SK-N-SH (cell line): Measurements from ENCODE around the gene LRRC46. TPM values are rescaled to one million over a fixed set of nuclear protein-coding genes. Genes with fewer than 3 reads are reported as not detected.

Source experiments
- CTCF ChIA-PET: fragments of 300-600, 350-600 bp; formaldehyde crosslinking; extraction: SDS; loops from one replicate; lab custom pipeline; 2021; lab: Yijun Ruan, JAX
- POLR2A ChIA-PET: fragments of 350-600 bp; sonication (Branson Sonifier 250); formaldehyde crosslinking; extraction: SDS; loops from one replicate; lab custom pipeline; 2020; ENCODE audit warnings: antibody characterized with exemption, inconsistent platforms; lab: Yijun Ruan, JAX
- DNase-seq: peaks from one replicate; pipeline ENCODE4 v3.0.0; 2012
- H2AFZ ChIP-seq: fragments of 200-600 bp; sonication (generic); 2 replicates; pipeline ENCODE4 v1.8.1; 2016; ENCODE audit warnings: antibody characterized with exemption, mild to moderate bottlenecking, low read depth
- H3F3A ChIP-seq: fragments of 200-600 bp; sonication (generic); replicated peaks from 2 replicates; pipeline ENCODE3; 2016; ENCODE audit warnings: antibody characterized with exemption, mild to moderate bottlenecking; ENCODE audit not compliant: insufficient read depth
- H3K27ac ChIP-seq, 2 experiments: fragments of 200-500 bp in 1 of 2; fragments of 200-600 bp in 1 of 2; sonication (Bioruptor generic) in 1 of 2; sonication (generic), shearing (Covaris generic) in 1 of 2; 2 replicates each; pipeline versions ENCODE4 v1.5.1 to v1.6.1; 2014 to 2016; ENCODE audit warnings: low read depth in 2 of 2, inconsistent platforms in 1 of 2, low read length in 1 of 2, mild to moderate bottlenecking in 1 of 2, mixed read lengths in 1 of 2
- H3K27me3 ChIP-seq: fragments of 200-600 bp; sonication (generic), shearing (Covaris generic); 2 replicates; pipeline ENCODE4 v1.6.1; 2016; ENCODE audit warnings: mixed run types; ENCODE audit not compliant: insufficient read depth
- H3K36me3 ChIP-seq, 2 experiments: fragments of 200-500 bp in 1 of 2; fragments of 200-600 bp in 1 of 2; sonication (Bioruptor generic) in 1 of 2; sonication (generic) in 1 of 2; replicated peaks in 1 of 2; 2 replicates each; pipeline versions ENCODE3 to v1.5.1; 2014 to 2016; ENCODE audit warnings: low read length in 1 of 2, mild to moderate bottlenecking in 1 of 2; ENCODE audit not compliant: insufficient read depth in 2 of 2, control insufficient read depth in 1 of 2
- H3K4me1 ChIP-seq, 2 experiments: fragments of 200-500 bp in 1 of 2; fragments of 200-600 bp in 1 of 2; sonication (Bioruptor generic) in 1 of 2; sonication (generic), shearing (Covaris generic) in 1 of 2; 2 replicates each; pipeline versions ENCODE4 v1.5.1 to v1.6.1; 2014 to 2016; ENCODE audit warnings: low read depth in 1 of 2, low read length in 1 of 2, mixed run types in 1 of 2; ENCODE audit not compliant: insufficient read depth in 2 of 2, control insufficient read depth in 1 of 2
- H3K4me2 ChIP-seq: fragments of 200-600 bp; sonication (generic), shearing (Covaris generic); 2 replicates; pipeline ENCODE4 v1.6.1; 2017; ENCODE audit warnings: mixed run types
- H3K4me3 ChIP-seq, 2 experiments: fragments of 200-500 bp in 1 of 2; fragments of 200-600 bp in 1 of 2; sonication (Bioruptor generic) in 1 of 2; sonication (generic), shearing (Covaris generic) in 1 of 2; 2 replicates each; pipeline versions ENCODE4 v1.5.1 to v1.8.1; 2014 to 2016; ENCODE audit warnings: low read depth in 2 of 2, inconsistent platforms in 1 of 2, low read length in 1 of 2, mild to moderate bottlenecking in 1 of 2, mixed read lengths in 1 of 2, moderate library complexity in 1 of 2
- H3K79me2 ChIP-seq: fragments of 200-600 bp; sonication (generic); 2 replicates; pipeline ENCODE4 v1.8.1; 2017; ENCODE audit warnings: mild to moderate bottlenecking; ENCODE audit not compliant: insufficient read depth
- H3K9ac ChIP-seq: fragments of 200-600 bp; sonication (generic); 2 replicates; pipeline ENCODE4 v1.6.1; 2017; ENCODE audit warnings: mixed run types
- H3K9me2 ChIP-seq: fragments of 200-600 bp; sonication (generic); 2 replicates; pipeline ENCODE4 v1.6.1; 2017; ENCODE audit warnings: mixed run types
- H3K9me3 ChIP-seq: fragments of 200-600 bp; sonication (generic); 2 replicates; pipeline ENCODE4 v1.6.1; 2017; ENCODE audit warnings: mixed run types, mild to moderate bottlenecking, moderate library complexity
- H4K20me1 ChIP-seq: fragments of 200-600 bp; sonication (generic); 2 replicates; pipeline ENCODE4 v1.6.1; 2017; ENCODE audit warnings: mild to moderate bottlenecking, mixed run types; ENCODE audit not compliant: insufficient read depth
- CHD2 ChIP-seq: fragments of 150-350 bp; IDR thresholded peaks from 2 replicates; pipeline ENCODE4 v1.6.1; 2018; ENCODE audit warnings: low read length; ENCODE audit not compliant: partially characterized antibody
- CTCF ChIP-seq: fragments of 200-600 bp; sonication (generic); IDR thresholded peaks from 2 replicates; pipeline ENCODE4 v1.6.1; 2017; ENCODE audit warnings: antibody characterized with exemption, mild to moderate bottlenecking, moderate library complexity
- ELF1 ChIP-seq: IDR thresholded peaks from 2 replicates; pipeline ENCODE4 v1.4.0; 2012
- FOXJ3 ChIP-seq: sonication (generic); formaldehyde crosslinking; IDR thresholded peaks from 2 replicates; pipeline ENCODE4 v1.5.1; 2020; ENCODE audit warnings: mild to moderate bottlenecking, missing genetic modification reagents
- FOXM1 ChIP-seq: IDR thresholded peaks from 2 replicates; pipeline ENCODE4 v1.4.0; 2012; ENCODE audit warnings: low read depth, mild to moderate bottlenecking
- GABPA ChIP-seq: IDR thresholded peaks from 2 replicates; pipeline ENCODE4 v1.4.0; 2012; ENCODE audit warnings: low read depth, mild to moderate bottlenecking
- GATA2 ChIP-seq: sonication (generic); formaldehyde crosslinking; IDR thresholded peaks from 2 replicates; pipeline ENCODE4 v1.5.0; 2020; ENCODE audit warnings: mild to moderate bottlenecking, missing genetic modification reagents
- MAX ChIP-seq: IDR thresholded peaks from 2 replicates; pipeline ENCODE4 v1.4.0; 2012; ENCODE audit warnings: low read depth
- MXI1 ChIP-seq: IDR thresholded peaks from 2 replicates; pipeline ENCODE4 v1.6.1; 2012; ENCODE audit warnings: mild to moderate bottlenecking, low read depth, low read length, improper control_type of control experiment
- NRF1 ChIP-seq: IDR thresholded peaks from 2 replicates; pipeline ENCODE4 v1.6.1; 2012; ENCODE audit warnings: low read depth, mild to moderate bottlenecking, low read length
- PBX3 ChIP-seq: IDR thresholded peaks from 2 replicates; pipeline ENCODE4; 2012
- POLR2AphosphoS5 ChIP-seq: IDR thresholded peaks from 2 replicates; pipeline ENCODE4 v1.6.1; 2012; ENCODE audit warnings: low read depth, low read length
- RAD21 ChIP-seq: IDR thresholded peaks from 2 replicates; pipeline ENCODE4 v1.6.1; 2012; ENCODE audit warnings: mild to moderate bottlenecking, low read length
- RCOR1 ChIP-seq: fragments of 150-350 bp; IDR thresholded peaks from 2 replicates; pipeline ENCODE4 v1.6.1; 2017; ENCODE audit warnings: antibody characterized with exemption, low read length
- REST ChIP-seq: IDR thresholded peaks from 2 replicates; pipeline ENCODE4 v1.6.1; 2012; ENCODE audit warnings: mild to moderate bottlenecking, low read depth, low read length, moderate library complexity
- SIN3A ChIP-seq: IDR thresholded peaks from 2 replicates; pipeline ENCODE4 v1.6.1; 2012; ENCODE audit warnings: low read depth, mild to moderate bottlenecking, low read length, moderate library complexity, borderline replicate concordance
- SMC3 ChIP-seq: IDR thresholded peaks from 2 replicates; pipeline ENCODE4 v1.6.1; 2012; ENCODE audit warnings: low read depth, low read length, improper control_type of control experiment
- TAF1 ChIP-seq: IDR thresholded peaks from 2 replicates; pipeline ENCODE4 v1.6.1; 2012; ENCODE audit warnings: low read depth, mild to moderate bottlenecking, low read length, moderate library complexity, borderline replicate concordance
- TCF12 ChIP-seq: IDR thresholded peaks from 2 replicates; pipeline ENCODE4 v1.4.0; 2012
- USF1 ChIP-seq: IDR thresholded peaks from 2 replicates; pipeline ENCODE4 v1.4.0; 2012; ENCODE audit warnings: low read depth, borderline replicate concordance
- USF2 ChIP-seq: fragments of 150-350 bp; IDR thresholded peaks from 2 replicates; pipeline ENCODE4 v1.6.1; 2017; ENCODE audit warnings: antibody characterized with exemption, low read length, low read depth, borderline replicate concordance
- YY1 ChIP-seq: IDR thresholded peaks from 2 replicates; pipeline ENCODE4 v1.4.0; 2012; ENCODE audit warnings: low read depth, mild to moderate bottlenecking
- WGBS: methylation state at CpG from one replicate; pipeline ENCODE4 v1.1.6; 2017; ENCODE audit warnings: low lambda C conversion rate; 5-methylcytosine and 5-hydroxymethylcytosine counted together
- polyA plus RNA-seq, 3 experiments: library from polyadenylated mRNA; depleted of rRNA; stranded (reverse); fragments of >200 nt; gene quantifications; 2 replicates each; pipeline ENCODE4 v1.2.3, GENCODE V29; 2012

LRRC46 gene
- polyA plus RNA-seq, 1 of the 3 experiments (the other 2 are of a cell fraction): 1.6 TPM

GRCh38 chr17:47840742-47841487 is 9.4 kb downstream of the LRRC46 start, which contains the start of gene SCRN2:
SCRN2 (minus strand) TSS chr17:47841273; CDS start chr17:47840843, 430 bp downstream.
- H3F3A ChIP-seq: no peaks in the 10 kb centered on the region
- TF ChIP-seq TAF1: peak; percentile 65
- peak; percentile 77 for TF ChIP-seq MAX
- peak; percentile 97 for TF ChIP-seq SMC3
- 0 out of 2 replicates have a peak, but pooled peaks have one; percentile 27 for TF ChIP-seq FOXJ3 (CRISPR knock-in tag)
- TF ChIP-seq REST: 0 out of 2 replicates have a peak, but pooled peaks have one; percentile 26
- peak; percentile 99 for TF ChIP-seq CTCF
- no peak for TF ChIP-seq GATA2 (CRISPR knock-in tag)
- no peak for TF ChIP-seq YY1
- peak; percentile 71 for TF ChIP-seq NRF1
- peak; percentile 51; the same call in 1 of the 2 replicates for TF ChIP-seq MXI1
- no peak for TF ChIP-seq PBX3
- TF ChIP-seq GABPA: peak; percentile 76
- TF ChIP-seq ELF1: 0 out of 2 replicates have a peak, but pooled peaks have one; percentile 48
- TF ChIP-seq SIN3A: no peak; the same call in 1 of the 2 replicates
- TF ChIP-seq POLR2AphosphoS5: peak; percentile 74; the same call in 1 of the 2 replicates
- TF ChIP-seq RAD21: peak; percentile 97
- TF ChIP-seq RCOR1: peak; percentile 50; the same call in 1 of the 2 replicates
- no peak for TF ChIP-seq FOXM1
- 0 out of 2 replicates have a peak, but pooled peaks have one; percentile 34 for TF ChIP-seq TCF12
- TF ChIP-seq USF2: 0 out of 2 replicates have a peak, but pooled peaks have one; percentile 33
- TF ChIP-seq USF1: no peak
- TF ChIP-seq CHD2: peak; percentile 66
- 1% methylated on average over 39 of the region's 55 CpGs for WGBS
- H3K9me3 ChIP-seq: no peaks in the 10 kb centered on the region
- peak within 1 kb of the TSS; percentile 94 to 96 for H3K4me3 ChIP-seq
- H3K79me2 ChIP-seq: peaks cover 15% of the 10 kb centered on the region; the same call in 1 of the 2 replicates
- peak within 1 kb of the TSS; percentile 91 for H2AFZ ChIP-seq
- H3K9me2 ChIP-seq: no peaks in the 10 kb centered on the region
- H3K27me3 ChIP-seq: peaks cover 10% of the 10 kb centered on the region
- H3K36me3 ChIP-seq: peaks cover 0 to 32% of the 10 kb centered on the region in 2 experiments
- peak within 1 kb of the TSS; percentile 69 for H3K9ac ChIP-seq
- H3K27ac ChIP-seq: peak within 1 kb of the TSS; percentile 29 to 89; a peak in 3 of 4 replicates
- peak; percentile 97 for DNase-seq
- POLR2A ChIA-PET: interaction anchor here (0.7 to 3.2 kb wide), 7 partner anchors 9 to 108 kb away, joined by 3 to 26 read pairs (median 4); partner anchors contain the start of genes LRRC46, MRPL10, PNPO and SP2
- peak within 1 kb of the TSS; percentile 100 for H3K4me2 ChIP-seq
- peaks cover 8 to 30% of the 10 kb centered on the region in 2 experiments; a peak in 2 of 4 replicates for H3K4me1 ChIP-seq
- no peaks in the 10 kb centered on the region for H4K20me1 ChIP-seq
- CTCF ChIA-PET: interaction anchor here (0.6 to 33.0 kb wide), 43 partner anchors 3 to 267 kb away, joined by 3 to 1447 read pairs (median 4); partner anchors contain the start of genes CDK5RAP3, LRRC46, MRPL10 and OSBPL7
